Upper lobe of right lung (tissue), 1 donor: ENCODE measurements around the gene FARP1. TPM values are rescaled to one million over a fixed set of nuclear protein-coding genes. Genes with fewer than 3 reads are reported as not detected.
A peak's percentile ranks its signal among the peaks of the same experiment; 100 is the strongest.

Source experiments
- ATAC-seq: fragments of 200-7000 bp; cut with Tn5 transposase; one replicate; pipeline ENCODE4 v1.9.1; 2020; ENCODE audit warnings: mild to moderate bottlenecking, moderate library complexity
- DNase-seq: peaks from one replicate; pipeline ENCODE4 v3.0.0-alpha.2; 2020
- H3K27ac ChIP-seq: fragments of 200-600 bp; one replicate; pipeline ENCODE4 v1.8.0; 2022
- H3K27me3 ChIP-seq: fragments of 200-600 bp; one replicate; pipeline ENCODE4 v1.8.0; 2022; ENCODE audit warnings: mild to moderate bottlenecking
- H3K36me3 ChIP-seq: fragments of 200-600 bp; one replicate; pipeline ENCODE4 v1.8.0; 2022
- H3K4me1 ChIP-seq: fragments of 200-600 bp; one replicate; pipeline ENCODE4 v1.8.0; 2022
- H3K4me3 ChIP-seq: fragments of 200-600 bp; one replicate; pipeline ENCODE4 v1.8.0; 2022; ENCODE audit warnings: mild to moderate bottlenecking
- H3K9me3 ChIP-seq: fragments of 200-600 bp; one replicate; pipeline ENCODE4 v1.8.0; 2022
- CTCF ChIP-seq: fragments of 200-600 bp; IDR thresholded peaks from one replicate; pipeline ENCODE4 v1.8.0; 2022; ENCODE audit warnings: antibody characterized with exemption
- intact Hi-C: fragments of 100-400 bp; cut with DNase I; formaldehyde crosslinking; loops from one replicate; pipeline ENCODE4 v1.11.0; 2022
- total RNA-seq: library from RNA; stranded (reverse); fragmentation: NEBNext Ultra II Directional; extraction: Animal tissue kit (Norgen Biotek cat#: 25700); gene quantifications from one replicate; pipeline ENCODE4 v1.2.1, GENCODE V29; 2021
- donor health status: DM: no; HTN: yes; CAD: no; lungs with severe emphysema.

Gene FARP1
- total RNA-seq, 1 donor from 2014 or later: 95.9 TPM

GRCh38 chr13:98199480-98199879, 56.6 kb downstream of the FARP1 start:
- intact Hi-C loops: no loop called here
- DNase-seq (no peak), ATAC-seq (no peak)
- H3K4me3 ChIP-seq: no peak overlapping the region
- peaks cover 4% of the 10 kb centered on the region for H3K4me1 ChIP-seq
- no peaks in the 10 kb centered on the region for H3K36me3 ChIP-seq
- no peaks in the 10 kb centered on the region for H3K27me3 ChIP-seq
- no peaks in the 10 kb centered on the region for H3K9me3 ChIP-seq
- no peak for TF ChIP-seq CTCF
- H3K27ac ChIP-seq: no peak overlapping the region

GRCh38 chr13:98200211-98200878, 57.5 kb downstream of the FARP1 start:
- TF ChIP-seq CTCF: no peak
- no peak for DNase-seq
- Histone ChIP-seq H3K4me3 (no peak overlapping the region), H3K9me3 (no peaks in the 10 kb centered on the region), H3K27me3 (no peaks in the 10 kb centered on the region), H3K36me3 (no peaks in the 10 kb centered on the region), H3K27ac (no peak overlapping the region), H3K4me1 (peaks cover 4% of the 10 kb centered on the region)
- intact Hi-C loops: no loop called here
- no peak for ATAC-seq

- ATAC-seq (no peak), DNase-seq (no peak)
- H3K4me1 ChIP-seq: peaks cover 4% of the 10 kb centered on the region
- no peak overlapping the region for H3K27ac ChIP-seq
- H3K27me3 ChIP-seq: no peaks in the 10 kb centered on the region
- H3K9me3 ChIP-seq: no peaks in the 10 kb centered on the region
- no peak overlapping the region for H3K4me3 ChIP-seq
- no peaks in the 10 kb centered on the region for H3K36me3 ChIP-seq
- no peak for TF ChIP-seq CTCF
- intact Hi-C loops: no loop called here
Observed at GRCh38 chr13:98201189-98201588, 58.3 kb downstream of the FARP1 start.

- H3K4me1 ChIP-seq: peaks cover 4% of the 10 kb centered on the region
- no peak overlapping the region for H3K4me3 ChIP-seq
- no peak overlapping the region for H3K27ac ChIP-seq
- H3K36me3 ChIP-seq: no peaks in the 10 kb centered on the region
- DNase-seq: no peak
- peak; percentile 42 for ATAC-seq
- H3K27me3 ChIP-seq: no peaks in the 10 kb centered on the region
- intact Hi-C loops: no loop called here
- H3K9me3 ChIP-seq: no peaks in the 10 kb centered on the region
- TF ChIP-seq CTCF: no peak
Observed at GRCh38 chr13:98201984-98202383, 59.1 kb downstream of the FARP1 start.

- ATAC-seq (no peak), DNase-seq (no peak)
- no peak for TF ChIP-seq CTCF
- no peaks in the 10 kb centered on the region for H3K27me3 ChIP-seq
- no peaks in the 10 kb centered on the region for H3K9me3 ChIP-seq
- H3K27ac ChIP-seq: no peak overlapping the region
- intact Hi-C loops: no loop called here
- peaks cover 4% of the 10 kb centered on the region for H3K4me1 ChIP-seq
- H3K36me3 ChIP-seq: no peaks in the 10 kb centered on the region
- H3K4me3 ChIP-seq: no peak overlapping the region
Observed at GRCh38 chr13:98203646-98204326, 60.9 kb downstream of the FARP1 start.
